ENCODE measurements around the gene AMER2.

DNA sequence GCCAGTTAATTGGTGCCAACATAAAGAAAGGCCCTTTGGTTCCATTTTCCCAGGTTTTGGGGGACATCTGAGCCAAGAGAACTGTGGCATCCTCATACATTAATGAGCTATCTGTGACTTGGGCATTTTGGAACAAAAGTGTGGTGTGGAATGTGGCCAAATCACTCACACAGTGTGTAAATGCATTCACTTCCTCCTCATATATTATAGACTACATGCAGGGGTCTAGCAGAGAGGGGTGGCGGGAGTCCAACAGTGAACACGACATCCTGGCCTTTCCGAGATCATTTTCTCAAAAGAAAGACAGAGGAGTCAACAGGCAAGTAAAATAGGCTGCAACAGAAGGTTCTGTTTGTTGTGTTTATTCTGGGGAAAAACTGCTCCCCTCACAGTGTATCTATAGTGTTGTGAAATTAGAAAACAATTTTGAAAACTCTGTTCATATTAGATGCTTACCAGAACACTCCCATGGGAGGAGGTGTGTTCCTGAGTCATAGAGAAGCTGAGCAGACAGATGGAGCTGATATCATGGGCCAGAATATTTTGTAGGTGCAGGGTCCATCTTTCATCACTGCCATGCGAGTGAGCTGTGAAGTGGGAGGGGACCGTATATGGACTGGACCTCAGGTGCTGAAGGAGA lies 39.2 kb downstream of the AMER2 start:
- TF ChIP-seq, protein P1, sequence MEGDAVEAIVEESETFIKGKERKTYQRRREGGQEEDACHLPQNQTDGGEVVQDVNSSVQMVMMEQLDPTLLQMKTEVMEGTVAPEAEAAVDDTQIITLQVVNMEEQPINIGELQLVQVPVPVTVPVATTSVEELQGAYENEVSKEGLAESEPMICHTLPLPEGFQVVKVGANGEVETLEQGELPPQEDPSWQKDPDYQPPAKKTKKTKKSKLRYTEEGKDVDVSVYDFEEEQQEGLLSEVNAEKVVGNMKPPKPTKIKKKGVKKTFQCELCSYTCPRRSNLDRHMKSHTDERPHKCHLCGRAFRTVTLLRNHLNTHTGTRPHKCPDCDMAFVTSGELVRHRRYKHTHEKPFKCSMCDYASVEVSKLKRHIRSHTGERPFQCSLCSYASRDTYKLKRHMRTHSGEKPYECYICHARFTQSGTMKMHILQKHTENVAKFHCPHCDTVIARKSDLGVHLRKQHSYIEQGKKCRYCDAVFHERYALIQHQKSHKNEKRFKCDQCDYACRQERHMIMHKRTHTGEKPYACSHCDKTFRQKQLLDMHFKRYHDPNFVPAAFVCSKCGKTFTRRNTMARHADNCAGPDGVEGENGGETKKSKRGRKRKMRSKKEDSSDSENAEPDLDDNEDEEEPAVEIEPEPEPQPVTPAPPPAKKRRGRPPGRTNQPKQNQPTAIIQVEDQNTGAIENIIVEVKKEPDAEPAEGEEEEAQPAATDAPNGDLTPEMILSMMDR (IDR thresholded peaks at IDR 0.05 in 8 of 11, conservative IDR thresholded peaks at IDR 0.05 in 3 of 11) = no peak
- no peak for TF ChIP-seq POLR2A (IDR thresholded peaks at IDR 0.05)
